GM18873 (cell line): ENCODE results near the gene LAP3.
"Not testable (repeated sequence)": the region's sequence is repeated elsewhere in the genome, so short reads cannot be mapped to it uniquely, and the experiment has no call there.

Experiments
- ATAC-seq: cut with Tn5 transposase; IDR thresholded peaks from one replicate; pipeline ENCODE4 v1.9.1; 2021; ENCODE audit warnings: mild to moderate bottlenecking, moderate library complexity, moderate number of reproducible peaks; ENCODE audit not compliant: unreplicated experiment, low FRiP score

The LAP3 gene

DNA sequence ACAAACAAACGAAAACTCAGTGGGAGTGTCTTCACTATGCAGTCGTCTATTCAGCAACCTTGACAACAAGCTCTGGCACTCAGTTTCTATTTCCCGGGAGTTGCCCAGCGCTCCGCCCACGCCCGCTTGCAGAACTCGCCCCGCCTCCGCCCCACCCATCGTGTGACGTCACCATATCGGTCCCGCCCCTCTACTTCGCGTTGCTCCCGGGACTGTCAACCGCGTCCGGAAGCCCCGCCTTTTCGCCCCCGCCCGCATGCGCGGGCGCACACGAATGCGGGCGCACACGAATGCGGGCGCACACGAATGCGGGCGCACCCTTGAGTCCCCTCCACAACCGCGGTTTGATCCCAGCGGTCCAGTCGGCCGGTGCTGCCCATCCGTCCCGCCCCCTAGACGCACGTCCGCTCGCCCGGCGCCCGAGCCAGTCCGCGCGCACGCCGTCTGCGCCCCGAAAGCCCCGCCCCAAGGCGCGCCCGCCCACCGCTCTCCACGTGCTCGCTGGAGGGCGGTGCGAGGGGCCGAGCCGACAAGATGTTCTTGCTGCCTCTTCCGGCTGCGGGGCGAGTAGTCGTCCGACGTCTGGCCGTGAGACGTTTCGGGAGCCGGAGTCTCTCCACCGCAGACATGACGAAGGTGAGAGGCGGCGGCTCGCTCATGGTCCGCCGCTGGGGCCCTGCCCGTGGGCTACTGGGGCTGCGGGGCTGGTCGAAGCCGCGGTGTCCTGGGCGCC lies at the start of gene LAP3:
Gene LAP3 (plus strand): TSS at position 267 of the 733 bp plus-strand sequence. CDS start 268 bp downstream, at position 535.
- peak; percentile 78 for ATAC-seq

- no peak for ATAC-seq
Observed at GRCh38 chr4:17528551-17529165, 48.3 kb upstream of the LAP3 start.

GRCh38 chr4:17531538-17532285 lies 45.3 kb upstream of the LAP3 start:
- no peak for ATAC-seq

- ATAC-seq, result no peak
Observed at GRCh38 chr4:17534705-17535104, 42.3 kb upstream of the LAP3 start.

DNA sequence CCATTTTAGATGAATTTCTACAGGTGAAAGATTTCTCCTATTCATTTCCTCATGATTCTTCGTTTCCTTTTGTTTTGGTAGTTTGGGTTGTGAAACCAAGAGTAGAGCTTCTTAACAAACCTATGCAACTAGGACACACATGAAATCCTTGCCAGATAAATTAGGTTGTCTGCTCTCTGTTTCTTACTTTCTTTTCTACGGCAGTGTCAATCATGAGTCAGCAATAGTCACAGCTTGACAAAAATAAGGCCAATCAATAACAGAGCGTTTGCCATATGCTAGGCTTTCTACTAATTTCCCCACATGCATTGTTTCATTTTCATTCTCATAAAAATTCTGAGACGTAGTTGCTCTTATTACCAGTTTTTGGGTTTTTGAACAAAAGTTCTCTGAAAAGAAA lies 41.8 kb upstream of the LAP3 start:
- ATAC-seq, result no peak

DNA sequence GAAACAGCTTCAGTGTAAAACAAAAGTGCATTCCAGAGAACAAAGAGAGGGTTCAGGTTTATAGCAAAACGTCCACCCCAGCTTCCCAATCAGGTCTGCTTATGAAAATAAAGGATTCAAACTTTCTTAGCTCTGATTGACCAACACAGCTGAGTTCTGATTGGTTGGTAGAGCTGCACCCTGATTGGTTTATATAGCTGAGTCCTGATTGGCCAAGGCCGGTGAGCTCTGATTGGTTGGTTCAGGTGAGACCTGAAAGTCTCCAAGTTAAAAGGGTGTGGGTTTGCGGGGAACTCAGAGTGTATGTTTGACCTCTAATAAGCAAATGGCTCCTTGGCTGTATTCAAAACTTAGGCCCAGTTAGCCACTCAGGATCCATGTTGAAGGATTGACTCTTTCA lies 41.1 kb upstream of the LAP3 start:
- ATAC-seq, result no peak

DNA sequence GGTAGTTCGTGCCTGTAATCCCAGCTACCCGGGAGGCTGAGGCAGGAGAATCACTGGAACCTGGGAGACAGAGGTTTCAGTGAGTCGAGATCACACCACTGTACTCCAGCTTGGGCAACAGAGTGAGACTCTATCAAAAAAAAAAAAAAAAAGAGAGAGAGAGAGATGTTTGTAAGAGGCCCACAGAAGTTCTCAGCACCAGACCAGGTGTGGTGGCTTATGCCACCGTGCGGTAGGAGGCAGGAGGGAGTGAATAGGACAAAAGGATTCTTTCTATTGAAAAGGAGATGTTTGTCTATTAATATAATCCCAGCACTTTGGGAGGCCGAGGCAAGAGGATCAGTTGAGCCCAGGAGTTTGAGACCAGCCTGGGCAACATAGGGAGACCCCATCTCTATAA lies 39.9 kb upstream of the LAP3 start:
- not testable (repeated sequence) for ATAC-seq

DNA sequence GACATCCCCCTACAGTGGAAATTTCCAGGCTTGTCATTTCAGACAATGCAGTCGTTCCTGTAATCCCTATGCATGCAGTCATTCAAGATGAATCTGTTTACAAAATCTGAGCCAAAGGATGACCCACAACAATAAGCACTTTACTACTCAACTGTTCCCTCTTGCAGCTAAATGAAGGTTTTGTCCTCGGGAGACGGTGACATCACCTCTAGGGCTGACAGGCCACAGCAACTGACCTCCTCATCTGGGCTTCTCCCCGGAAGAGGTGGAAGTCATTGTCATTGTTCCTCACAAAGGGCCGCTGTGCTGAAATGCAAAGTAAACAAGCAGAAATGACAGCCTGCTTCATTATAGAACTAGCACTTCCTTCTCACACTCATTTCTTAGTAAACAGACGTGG lies 32.8 kb upstream of the LAP3 start:
- no peak for ATAC-seq

GRCh38 chr4:17544831-17545234 lies 32.2 kb upstream of the LAP3 start:
- ATAC-seq, result no peak

GRCh38 chr4:17545374-17546140 lies 31.4 kb upstream of the LAP3 start:
- ATAC-seq, result no peak

DNA sequence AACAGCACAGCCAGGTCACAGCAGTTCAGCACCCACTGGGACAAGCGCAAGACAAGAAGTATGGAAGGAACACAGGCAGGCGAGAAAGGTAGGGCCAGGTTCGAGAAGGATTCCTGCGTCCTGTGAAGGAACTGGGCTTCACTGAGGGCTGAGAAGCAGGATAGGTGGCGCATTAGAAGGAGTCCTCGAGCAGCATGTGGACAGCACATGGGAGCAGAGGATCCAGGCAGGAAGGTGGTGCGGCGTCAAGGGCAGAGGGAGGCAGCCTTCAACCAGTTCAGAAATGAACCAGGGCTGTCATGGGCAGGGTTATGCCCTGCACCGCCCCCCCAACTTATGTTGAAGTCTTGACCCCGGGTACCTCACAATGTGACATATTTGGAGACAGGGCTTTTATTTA lies 30.8 kb upstream of the LAP3 start:
- ATAC-seq, result no peak

GRCh38 chr4:17546678-17547077 lies 30.3 kb upstream of the LAP3 start:
- ATAC-seq, result no peak

- ATAC-seq, result no peak
Observed at GRCh38 chr4:17550549-17550948, 26.4 kb upstream of the LAP3 start.

DNA sequence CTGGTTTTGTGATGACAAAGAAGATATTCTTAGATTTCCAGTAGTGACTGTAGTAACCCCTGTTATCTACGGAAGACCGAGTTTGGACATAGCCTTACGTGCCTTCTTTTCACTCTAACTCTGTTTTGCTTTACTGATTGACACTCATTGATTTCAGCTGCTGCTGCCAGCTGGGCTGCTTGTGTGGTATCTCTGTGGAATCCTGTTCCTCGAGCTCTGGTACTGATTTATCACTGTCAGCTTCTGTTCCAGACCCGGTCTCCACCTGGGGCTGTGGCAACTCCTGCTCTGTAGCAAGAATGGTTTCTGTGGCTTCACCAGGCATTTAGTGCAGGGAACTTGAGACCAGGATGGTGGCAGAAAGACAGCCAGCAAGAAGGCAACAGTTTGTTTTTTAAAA lies 24.6 kb upstream of the LAP3 start:
- ATAC-seq, result no peak

- no peak for ATAC-seq
Observed at GRCh38 chr4:17554568-17554967, 22.4 kb upstream of the LAP3 start.

GRCh38 chr4:17556498-17556897 lies 20.5 kb upstream of the LAP3 start:
- ATAC-seq, result no peak

GRCh38 chr4:17557880-17558279 lies 19.1 kb upstream of the LAP3 start:
- ATAC-seq, result no peak

GRCh38 chr4:17558941-17559708 lies 17.9 kb upstream of the LAP3 start:
- ATAC-seq, result no peak

DNA sequence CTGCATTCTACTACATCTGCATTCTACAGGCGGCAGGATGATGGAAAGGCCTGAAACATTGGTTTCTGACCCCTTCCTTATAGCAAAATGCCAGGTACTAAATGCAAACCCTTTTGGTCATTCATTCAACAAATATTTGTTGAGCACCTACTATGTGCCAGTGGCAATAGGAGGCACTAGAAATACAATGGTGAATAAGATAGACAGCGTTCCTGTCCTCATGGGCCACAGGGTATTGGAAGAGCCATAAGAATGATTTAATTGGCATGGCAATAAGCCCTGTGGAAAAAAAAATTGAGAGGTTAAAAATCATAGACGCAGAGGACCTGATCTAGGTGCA lies 17.3 kb upstream of the LAP3 start:
- no peak for ATAC-seq

DNA sequence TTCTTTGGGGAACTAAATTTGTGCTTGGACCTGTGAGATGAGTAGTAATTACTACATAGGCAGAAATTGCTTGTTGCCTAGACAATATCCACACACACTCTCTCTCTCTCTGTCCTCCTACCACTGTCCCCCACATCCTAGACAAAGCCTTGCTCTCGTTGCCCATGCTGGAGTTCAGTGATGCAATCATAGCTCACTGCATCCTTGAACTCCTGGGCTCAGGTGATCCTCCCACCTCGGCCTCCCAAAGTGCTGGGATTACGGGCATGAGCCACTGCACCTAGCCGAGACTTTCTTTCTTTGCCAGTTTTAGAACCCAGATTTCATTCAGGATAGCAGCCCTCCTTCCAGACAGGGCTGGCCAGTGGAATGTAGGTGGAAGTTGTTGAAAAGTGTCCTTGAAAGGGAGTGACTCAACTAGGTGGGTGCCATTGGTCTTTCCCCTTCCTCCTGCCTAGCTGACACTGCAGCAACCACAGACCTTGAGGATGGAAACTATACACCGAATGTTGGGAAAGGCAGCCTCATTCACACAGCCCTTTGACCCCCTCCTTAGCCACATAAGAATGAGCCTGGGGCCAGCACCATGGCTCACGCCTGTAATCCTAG lies 16.8 kb upstream of the LAP3 start:
- ATAC-seq, result no peak
